NCI-H69 (cell line): Measurements from ENCODE around the gene ATP8A2.

Source experiments
- DNase-seq: peaks from one replicate; lab custom pipeline; 2025; lab: John Stamatoyannopoulos, UW

ATP8A2 gene

GRCh38 chr13:25965596-25965995 is 593.8 kb downstream of the ATP8A2 start:
- no peak for DNase-seq

DNA sequence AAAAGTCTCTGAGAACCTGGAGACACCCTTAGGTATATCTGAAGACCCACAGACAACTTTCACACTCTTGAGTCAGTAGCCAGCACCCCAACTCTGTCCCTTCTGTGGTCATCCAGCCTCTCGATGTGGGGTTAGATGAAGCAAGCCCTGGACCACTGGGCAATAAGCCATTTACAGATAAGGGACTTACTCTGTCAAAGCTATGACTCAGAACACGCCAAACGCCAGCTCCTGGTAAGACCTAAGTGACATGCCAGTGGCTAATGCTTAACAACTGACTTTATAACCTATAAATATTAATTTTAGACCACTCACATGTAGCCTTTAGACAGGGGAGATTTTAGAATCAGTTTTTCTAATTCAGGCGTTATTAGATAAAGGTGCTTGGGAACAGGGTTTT is 594.3 kb downstream of the ATP8A2 start:
- DNase-seq: no peak

DNA sequence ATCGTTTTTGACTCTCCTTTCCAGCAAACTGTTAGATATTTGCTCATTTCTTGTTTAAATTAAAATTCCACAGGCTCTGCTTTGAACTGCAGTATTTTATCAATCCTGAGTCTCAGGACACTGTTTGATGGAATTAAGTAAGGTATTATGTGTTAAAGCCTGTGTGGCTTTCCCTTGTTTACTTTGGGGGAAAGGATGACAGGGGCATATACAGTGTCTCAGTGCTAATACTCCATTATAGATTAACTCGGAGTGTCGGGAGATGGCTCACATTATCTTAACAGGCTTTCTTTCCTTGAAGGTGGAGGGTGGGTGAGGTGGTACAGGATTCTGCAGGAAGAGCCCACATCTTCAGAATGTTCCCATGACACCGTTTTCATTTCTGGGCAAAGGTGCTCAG is 595.4 kb downstream of the ATP8A2 start:
- DNase-seq: no peak

DNA sequence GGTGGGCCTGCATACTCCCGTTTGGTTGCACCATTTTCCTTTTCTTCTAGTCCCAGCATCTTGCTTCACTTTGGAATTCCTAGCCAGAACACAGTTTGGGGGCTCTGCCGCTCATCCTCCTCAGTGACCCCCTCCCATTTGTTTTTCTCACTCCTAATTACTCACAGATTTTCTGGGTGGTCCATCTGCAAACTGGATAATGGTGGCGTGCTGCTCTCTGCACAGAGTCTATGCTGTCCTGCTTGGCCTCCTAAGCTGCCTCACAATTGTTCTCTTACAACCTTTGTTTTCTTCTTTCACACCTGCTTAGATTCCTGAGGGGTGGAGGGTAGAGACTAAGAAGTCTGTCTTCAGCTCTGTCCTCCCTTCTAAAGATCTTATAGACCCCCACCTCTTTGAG is 599.3 kb downstream of the ATP8A2 start:
- DNase-seq: no peak

- DNase-seq: no peak
Measured at GRCh38 chr13:25971459-25972145, 599.8 kb downstream of the ATP8A2 start.

- no peak for DNase-seq
Measured at GRCh38 chr13:25973085-25973484, 601.3 kb downstream of the ATP8A2 start.

GRCh38 chr13:25973576-25973975 is 601.8 kb downstream of the ATP8A2 start:
- no peak for DNase-seq

DNA sequence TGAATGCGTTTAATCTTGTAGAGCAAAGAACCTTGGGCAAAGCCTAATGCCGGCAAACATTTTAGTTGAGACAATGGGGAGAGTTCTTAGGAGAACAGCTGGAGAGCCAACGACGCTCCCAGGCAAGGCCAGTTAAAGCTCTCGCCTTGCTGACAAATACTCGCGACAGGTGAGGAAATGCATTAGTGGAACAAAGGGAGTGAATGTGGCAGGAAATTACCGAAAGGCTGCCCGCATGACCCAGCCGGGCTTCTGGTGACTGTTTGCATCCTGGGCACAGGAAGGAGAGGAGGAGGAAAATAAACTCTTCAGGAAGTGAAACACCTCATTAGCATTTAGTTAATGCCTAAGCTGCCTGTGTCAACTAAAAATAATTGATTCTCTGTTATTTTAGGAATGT is 605.4 kb downstream of the ATP8A2 start:
- peak; percentile 28 for DNase-seq

- no peak for DNase-seq
Measured at GRCh38 chr13:25977671-25978070, 605.9 kb downstream of the ATP8A2 start.

DNA sequence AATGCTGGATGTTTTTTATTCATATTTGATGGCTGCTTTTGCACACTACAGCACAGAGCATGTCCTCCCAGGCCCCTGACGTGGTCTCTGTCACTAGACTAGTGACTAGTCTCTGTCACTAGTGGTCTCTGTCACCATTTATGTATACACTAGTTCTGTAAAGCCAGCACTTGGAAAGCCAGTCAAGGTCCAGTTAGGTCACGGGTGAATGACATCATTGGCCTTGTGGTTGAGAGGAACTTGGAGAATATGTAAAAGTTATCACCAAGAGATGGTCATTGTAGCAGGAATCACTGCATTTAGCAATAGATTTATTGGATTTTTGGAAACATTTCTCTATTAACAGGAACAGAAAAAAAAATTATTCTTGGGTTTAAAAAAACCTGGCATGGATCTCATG is 607.2 kb downstream of the ATP8A2 start:
- no peak for DNase-seq

GRCh38 chr13:25979371-25979770 is 607.6 kb downstream of the ATP8A2 start:
- no peak for DNase-seq

DNA sequence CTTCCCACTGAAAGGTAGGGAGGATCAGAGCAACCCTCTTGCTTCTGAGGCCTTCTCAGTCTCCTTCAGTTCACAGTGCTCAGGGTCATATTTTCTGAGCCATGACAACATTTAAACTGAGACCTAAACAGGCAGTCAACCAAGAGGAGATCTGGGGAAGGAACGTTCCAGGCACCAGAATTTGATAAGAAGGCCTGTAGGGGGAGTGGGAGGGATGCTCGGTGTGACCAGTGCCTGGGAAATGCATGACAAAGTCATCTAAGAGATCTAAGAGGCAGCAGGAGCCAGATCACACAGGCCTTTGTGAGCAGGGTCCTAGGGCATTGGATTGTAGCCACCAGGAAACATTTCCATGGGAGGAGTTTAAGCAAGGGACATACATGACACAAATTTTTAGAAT is 608.5 kb downstream of the ATP8A2 start:
- no peak for DNase-seq

DNA sequence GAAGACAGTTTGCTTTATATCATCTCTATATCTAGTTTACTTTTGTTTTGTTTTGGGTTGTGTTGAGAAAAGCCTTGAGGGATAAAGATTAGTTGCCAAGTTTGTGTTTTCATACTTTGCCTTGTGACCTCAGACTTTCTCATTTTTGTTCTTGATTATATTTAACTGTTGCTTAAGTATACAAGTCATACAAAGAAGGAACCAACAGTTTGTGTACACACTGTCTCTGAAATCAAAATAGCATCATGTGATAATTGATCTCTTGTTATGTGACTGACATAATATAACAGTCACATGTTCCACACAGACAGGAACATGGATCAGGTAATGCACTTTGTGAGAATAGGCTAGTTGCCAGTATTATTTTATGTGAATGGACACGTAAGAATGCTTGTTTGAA is 609.3 kb downstream of the ATP8A2 start:
- peak; percentile 1 for DNase-seq

DNA sequence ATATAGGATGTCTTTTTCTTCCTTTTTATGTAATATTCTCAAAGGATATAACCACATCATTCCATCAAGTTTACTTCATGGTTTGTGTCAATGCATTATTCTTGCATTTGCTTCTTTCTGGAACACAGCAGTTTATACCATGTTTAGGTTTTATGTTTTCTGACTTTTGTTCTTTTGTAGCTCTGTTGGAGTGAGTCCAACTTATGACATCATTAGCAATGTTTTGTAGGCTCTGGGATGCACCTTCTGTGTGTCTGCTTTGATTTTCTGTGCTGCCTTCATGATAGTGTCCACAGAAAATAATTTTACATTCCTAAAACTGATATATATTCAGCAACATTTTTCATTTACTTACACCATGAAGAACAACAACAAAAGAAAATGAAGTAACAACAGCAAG is 611.1 kb downstream of the ATP8A2 start:
- no peak for DNase-seq

GRCh38 chr13:25987987-25988386 is 616.2 kb downstream of the ATP8A2 start:
- DNase-seq: no peak

DNA sequence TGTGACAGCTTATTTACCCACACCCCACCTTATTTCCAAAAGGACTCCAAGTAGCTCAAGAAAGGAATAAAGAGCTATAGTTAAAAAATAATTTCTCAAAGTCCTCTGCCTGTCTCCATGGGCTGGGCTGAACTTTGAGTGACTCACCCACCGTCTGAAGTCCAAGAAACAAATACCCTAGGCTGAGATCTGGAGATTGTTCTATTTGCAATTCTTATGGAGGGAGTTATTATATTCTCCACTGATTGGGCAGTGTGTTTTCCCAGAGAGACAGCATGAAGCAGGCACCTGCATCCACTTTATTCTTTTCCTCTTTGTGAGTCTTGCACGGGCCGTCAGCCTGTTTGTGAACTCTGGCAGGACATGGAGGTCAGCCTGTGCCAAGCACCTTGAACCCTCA is 616.9 kb downstream of the ATP8A2 start:
- no peak for DNase-seq

- no peak for DNase-seq
Measured at GRCh38 chr13:25990801-25991200, 619.0 kb downstream of the ATP8A2 start.

DNA sequence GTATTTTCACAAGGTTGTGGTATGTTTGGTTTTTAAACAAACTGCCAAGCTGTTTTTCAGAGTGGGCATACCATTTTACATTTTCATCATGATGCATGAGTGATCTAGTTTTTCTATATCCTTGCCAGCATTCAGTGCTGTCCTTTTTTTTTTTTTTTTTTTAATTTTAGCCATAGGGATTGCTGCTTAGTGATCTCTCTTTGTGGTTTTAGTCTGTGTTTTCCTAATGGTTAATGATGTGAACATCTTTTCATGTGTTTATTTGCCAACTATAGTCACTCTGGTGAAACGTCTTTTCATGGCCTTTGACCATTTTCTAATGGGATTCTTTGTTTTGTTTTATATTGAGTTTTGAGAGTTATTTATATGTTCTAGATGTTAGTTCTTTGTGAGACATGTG is 620.3 kb downstream of the ATP8A2 start:
- DNase-seq: no peak

GRCh38 chr13:26007261-26008125 is 635.7 kb downstream of the ATP8A2 start:
- DNase-seq: no peak

- no peak for DNase-seq
Measured at GRCh38 chr13:26010487-26011207, 638.9 kb downstream of the ATP8A2 start.

DNA sequence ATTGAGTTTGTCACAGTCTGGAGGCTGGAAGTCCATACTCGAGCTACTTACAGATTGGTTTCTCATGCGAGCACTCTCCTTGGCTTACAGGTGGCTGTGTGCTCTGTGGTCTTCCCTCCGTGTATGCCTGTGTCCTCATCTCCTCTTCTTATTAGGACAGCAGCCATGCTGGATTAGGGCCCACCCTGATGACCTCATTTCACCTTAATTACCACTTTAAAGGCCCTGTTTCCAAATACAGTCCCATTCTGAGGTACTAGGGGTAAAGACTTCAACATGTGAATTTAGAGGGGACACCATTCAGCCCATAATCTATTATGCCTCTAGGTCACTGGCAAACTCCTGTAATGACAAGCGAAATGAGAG is 639.4 kb downstream of the ATP8A2 start:
- no peak for DNase-seq

DNA sequence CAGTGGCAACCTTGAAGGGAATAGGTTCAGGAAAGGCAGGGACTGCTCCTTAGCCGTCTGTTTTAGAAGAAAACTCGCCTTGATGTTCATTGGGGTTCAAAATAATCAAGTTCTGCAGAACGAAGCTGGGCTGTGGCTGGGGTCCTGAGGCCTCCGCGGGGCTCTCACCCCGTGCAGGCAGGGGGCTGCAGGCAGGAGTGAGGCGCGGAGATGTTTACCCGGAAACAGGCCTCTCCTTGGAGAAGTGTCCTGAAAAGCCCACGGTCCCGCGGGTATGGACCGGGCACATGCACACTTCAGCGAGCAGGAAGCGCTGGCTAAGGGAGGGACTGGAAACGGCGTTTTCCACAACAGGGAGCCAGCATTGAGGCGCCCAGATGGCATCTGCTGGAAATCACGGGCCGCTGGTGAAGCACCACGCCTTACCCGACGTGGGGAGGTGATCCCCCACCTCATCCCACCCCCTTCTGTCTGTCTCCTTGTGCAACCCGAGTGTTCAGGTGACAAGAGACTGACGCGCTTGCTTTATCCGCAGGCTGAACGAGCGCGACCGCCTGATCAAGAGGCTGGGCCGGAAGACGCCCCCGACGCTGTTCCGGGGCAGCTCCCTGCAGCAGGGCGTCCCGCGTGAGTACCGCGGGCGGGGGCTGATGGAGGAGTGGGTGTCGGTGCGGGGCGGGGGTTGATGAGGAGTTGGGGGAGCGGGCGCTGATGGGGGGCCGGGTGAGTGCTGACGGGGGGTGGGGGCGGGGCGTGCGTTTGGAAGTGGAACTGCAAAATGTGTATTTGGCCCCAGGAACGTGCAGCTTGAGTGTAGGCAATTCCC is 640.4 kb downstream of the ATP8A2 start:
- DNase-seq: no peak
